Peyer's patch (tissue), 4 donors: ENCODE data around the gene PTPRK.

Experiments used
- CTCF ChIP-seq, 6 experiments: fragments of 450-650 bp in 4 of 6; fragments of 200-600 bp in 2 of 6; sonication (generic) in 1 of 6; IDR thresholded peaks; one replicate each; pipeline ENCODE4 v1.5.1; 2017 to 2019; ENCODE audit warnings: antibody characterized with exemption in 6 of 6, mild to moderate bottlenecking in 3 of 6, moderate library complexity in 1 of 6
- POLR2A ChIP-seq, 2 donors: fragments of 450-650 bp; IDR thresholded peaks; one replicate each; pipeline ENCODE4 v1.5.1; 2017; ENCODE audit warnings: antibody characterized with exemption in 2 of 2, mild to moderate bottlenecking in 2 of 2, moderate library complexity in 2 of 2

GRCh38 chr6:127997496-127998164, 522.8 kb downstream of the PTPRK start:
- TF ChIP-seq CTCF (IDR thresholded peaks at IDR 0.05) (no peak), POLR2A (IDR thresholded peaks at IDR 0.05) (no peak)
